Posterior cingulate gyrus (tissue), 11 donors: Measurements from ENCODE around the gene MYO1F.

Source experiments
- DNase-seq, 10 donors: peaks; one replicate each; pipeline versions ENCODE4 v3.0.0 to v3.0.0-alpha.2; 2020 to 2021; ENCODE audit warnings: mixed read lengths in 3 of 10
- intact Hi-C: fragments of 100-400 bp; cut with DNase I; formaldehyde crosslinking; loops from one replicate; pipeline ENCODE4 v1.15.1; 2023

Gene MYO1F

DNA sequence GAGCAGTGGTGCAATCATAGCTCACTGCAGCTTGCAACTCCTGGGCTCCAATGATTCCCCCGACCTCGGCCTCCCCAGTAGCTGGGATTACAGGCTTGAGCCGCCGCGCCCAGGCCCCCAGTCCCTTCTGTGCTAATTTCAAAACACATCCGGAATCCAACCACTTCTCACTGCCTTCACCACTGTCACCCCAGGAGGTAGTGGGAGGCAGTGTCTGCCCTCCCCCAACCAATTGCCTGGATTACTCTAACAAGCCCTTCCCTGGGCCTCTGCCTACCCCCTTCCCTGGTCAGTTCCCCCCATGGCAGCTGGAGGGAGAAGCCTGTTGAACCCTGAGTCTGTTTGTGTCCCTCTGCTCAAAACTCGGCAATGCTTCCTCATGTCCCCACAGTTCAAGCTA, 77.1 kb downstream of the MYO1F start:
- intact Hi-C loops = no loop called here
- DNase-seq = no peak

- DNase-seq = no peak
- intact Hi-C loops = no loop called here
These were observed 78.0 kb downstream of the MYO1F start for GRCh38 chr19:8499048-8499833.

DNA sequence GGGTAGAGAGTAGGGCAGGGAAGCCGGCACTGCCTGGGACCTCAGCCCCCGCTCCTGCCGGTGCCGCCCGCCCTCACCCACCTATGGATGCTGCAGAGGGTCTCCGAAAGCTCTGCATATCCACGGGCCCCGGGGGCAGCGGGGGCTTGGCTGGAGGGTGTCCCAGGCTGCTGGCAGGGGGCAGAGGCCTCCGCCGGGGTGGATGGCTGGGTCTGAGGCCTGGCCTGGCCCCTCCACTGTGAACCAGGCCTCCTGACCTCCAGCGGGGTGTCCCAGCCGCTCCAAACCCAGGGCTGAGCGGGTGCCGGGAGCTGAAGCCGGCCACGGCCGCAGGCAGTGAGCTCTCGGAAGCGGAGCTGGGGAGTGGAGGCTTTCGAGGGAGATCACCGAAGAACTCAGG, 78.9 kb downstream of the MYO1F start:
- intact Hi-C loops = no loop called here
- DNase-seq = no peak

DNA sequence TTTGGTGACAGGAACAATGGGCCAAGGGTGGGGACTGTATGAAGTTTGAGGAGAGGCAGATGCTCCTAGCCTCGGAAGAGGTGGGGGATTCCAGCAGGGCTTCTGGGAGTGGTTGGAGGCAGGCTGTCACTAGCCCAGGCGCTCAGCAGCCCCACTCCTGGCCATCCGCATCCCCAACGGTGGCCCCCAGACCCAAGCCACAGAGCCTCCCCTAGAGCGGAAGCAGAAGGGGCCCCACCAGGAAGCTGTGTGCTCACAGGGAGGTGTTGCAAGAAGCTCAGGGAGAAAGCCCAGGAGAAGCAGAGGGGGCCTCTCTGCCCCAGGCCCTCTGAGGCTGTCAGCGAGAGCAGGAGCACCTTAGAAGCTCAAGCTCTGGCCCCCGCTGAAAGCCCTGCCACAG, 83.1 kb downstream of the MYO1F start:
- no peak for DNase-seq
- intact Hi-C loops = no loop called here

GRCh38 chr19:8491574-8491973, 85.7 kb downstream of the MYO1F start:
- intact Hi-C loops = no loop called here

GRCh38 chr19:8490873-8491272, 86.4 kb downstream of the MYO1F start:
- peak in 2 of 10 donors; percentile 26 to 64 for DNase-seq
- intact Hi-C loops = no loop called here

More at GRCh38 chr19:8491574-8491973, 85.7 kb downstream of the MYO1F start:
- peak in 1 of 10 donors; percentile 28 for DNase-seq

DNA sequence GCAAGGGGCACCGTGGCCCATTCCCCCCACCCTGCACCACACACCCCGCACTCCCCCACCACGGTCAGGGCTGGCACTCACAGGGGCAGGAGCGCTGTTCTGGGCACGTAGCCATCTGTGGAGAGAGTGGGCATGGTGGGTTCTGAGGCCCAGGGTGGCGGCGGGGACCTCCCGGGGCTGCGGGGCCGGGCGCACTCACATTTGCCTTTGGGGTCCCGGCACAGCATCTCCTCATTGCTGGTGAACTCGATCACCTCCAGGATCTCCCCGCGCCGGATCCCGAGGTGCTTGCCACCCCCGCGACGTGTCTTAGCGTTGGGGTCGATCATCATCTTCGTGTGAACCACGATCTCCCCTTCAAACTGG, 86.9 kb downstream of the MYO1F start:
- DNase-seq = peak in 2 of 10 donors; percentile 58 to 75
- intact Hi-C loops = no loop called here

DNA sequence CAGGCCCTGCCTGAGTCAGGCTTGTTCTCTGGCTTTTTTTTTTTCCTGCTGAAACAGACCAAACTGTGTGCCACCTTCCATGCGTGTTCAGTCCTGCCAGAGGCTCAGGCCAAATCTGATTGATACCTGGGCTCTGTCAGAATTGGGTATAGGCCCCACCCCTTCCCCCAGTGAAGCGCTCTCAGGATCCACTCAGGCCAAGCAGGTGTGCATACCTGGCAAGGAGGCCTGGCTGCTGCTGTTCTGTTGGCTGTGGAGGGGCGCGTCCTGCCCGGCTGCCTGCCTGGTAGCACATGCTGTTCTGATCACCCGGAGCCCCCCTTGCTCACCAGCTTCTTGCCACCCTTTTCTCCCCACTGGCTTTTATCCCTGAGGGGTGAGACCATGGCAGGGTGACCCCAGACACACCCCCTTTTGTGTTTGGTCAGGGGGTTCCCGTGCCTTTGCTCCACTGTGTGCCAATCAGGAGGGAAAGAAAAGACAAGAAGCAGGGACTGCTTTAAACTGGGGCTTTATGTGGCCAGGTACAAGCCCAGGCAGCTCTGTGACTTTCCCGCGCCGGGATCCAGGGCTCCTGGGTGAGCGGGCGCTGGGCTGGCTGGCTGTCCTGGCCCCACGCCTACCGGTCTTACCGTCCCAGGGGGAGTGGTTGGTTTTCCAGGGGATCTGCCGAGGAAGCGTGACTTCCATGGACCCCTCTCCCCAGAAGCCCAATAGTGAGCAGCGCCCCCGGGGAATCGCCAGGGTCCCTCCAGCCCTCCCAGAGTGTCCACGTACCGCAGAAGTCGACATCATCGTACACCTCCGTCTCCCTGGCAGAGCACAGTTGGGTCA, 87.5 kb downstream of the MYO1F start:
- intact Hi-C loops = no loop called here
- peak in 4 of 10 donors; percentile 4 to 85 (median 66) for DNase-seq

DNA sequence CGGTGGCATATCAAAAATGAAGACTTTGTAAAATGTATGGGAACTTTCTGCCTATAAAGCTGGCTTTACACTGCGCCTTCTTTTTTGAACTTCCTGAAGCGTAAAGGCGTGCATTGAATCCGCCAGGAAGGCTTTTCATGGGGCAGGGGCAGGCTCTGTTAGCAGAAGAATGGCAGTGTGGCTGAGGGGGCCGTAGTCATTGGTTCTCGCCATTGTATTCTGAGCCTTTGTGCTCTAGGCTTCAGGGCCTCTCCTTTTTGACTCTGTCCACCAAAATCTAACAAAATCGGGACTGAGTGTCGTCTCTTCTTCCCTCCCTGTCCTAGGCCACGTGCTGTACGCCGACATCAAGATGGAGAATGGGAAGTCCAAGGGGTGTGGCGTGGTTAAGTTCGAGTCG, 88.9 kb downstream of the MYO1F start:
- DNase-seq = peak in 1 of 10 donors; percentile 77
- intact Hi-C loops = no loop called here

DNA sequence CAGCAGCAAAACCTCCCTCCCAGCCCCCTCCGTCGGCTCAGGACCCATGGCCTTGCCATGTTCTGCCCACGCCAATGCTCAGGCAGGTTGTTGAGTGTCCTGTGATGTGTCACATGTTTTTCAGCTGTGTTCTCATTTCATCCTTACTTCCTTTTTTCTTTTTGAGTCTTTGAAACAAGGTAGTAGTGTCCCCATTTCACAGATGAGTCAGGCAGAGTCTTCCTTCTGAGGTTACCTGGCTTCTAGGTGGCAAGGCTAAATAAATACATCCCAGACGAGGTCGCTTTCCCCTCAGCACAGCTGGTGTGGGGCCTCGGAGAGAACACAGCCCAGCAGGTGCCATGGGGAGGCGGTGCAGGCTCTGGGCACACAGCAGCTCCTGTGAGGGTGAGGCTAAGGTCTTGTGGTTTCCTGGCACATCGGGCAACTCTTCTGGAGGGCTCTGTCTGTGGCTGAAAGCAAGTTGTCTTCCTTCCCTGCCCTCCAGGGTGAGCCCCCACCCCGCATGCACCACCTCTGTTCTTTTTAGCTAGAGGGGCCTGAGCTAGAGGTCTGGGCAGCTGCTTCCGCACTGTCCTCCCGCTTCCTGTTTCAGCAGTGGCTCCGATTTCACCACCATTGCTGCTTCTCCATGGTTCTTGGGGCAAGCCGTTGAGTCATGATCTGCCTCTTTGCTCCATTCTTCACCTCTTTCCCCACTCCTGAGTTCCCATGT, 89.9 kb downstream of the MYO1F start:
- intact Hi-C loops = no loop called here
- peak in 6 of 10 donors; percentile 12 to 88 (median 54) for DNase-seq

DNA sequence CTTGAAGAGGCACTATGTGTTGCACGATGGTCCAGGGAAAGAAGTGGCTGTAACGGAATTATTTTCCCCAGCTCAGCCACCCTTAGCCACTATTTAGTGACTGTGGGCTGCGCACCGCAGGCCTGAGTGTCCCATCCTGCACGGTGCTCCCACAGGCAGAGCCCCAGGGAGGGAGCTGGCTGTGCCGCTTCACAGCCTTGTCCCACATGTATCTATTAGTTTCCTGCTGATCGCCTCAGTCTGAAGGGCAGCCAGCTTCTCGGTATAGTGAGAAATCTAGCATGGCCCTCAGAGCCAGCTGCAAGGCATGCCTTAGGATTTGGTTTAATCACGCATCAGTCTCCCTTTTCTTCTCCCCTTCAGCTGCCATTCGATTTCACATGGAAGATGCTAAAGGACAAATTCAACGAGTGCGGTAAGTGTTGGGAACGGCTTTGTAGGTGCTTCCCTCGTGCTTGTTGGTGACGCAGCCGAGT, 90.5 kb downstream of the MYO1F start:
- DNase-seq = peak in 3 of 10 donors; percentile 10 to 64 (median 59)
- intact Hi-C loops = no loop called here

GRCh38 chr19:8485561-8486371, 91.5 kb downstream of the MYO1F start:
- intact Hi-C loops = no loop called here
- peak in 3 of 10 donors; percentile 64 to 85 (median 73) for DNase-seq

DNA sequence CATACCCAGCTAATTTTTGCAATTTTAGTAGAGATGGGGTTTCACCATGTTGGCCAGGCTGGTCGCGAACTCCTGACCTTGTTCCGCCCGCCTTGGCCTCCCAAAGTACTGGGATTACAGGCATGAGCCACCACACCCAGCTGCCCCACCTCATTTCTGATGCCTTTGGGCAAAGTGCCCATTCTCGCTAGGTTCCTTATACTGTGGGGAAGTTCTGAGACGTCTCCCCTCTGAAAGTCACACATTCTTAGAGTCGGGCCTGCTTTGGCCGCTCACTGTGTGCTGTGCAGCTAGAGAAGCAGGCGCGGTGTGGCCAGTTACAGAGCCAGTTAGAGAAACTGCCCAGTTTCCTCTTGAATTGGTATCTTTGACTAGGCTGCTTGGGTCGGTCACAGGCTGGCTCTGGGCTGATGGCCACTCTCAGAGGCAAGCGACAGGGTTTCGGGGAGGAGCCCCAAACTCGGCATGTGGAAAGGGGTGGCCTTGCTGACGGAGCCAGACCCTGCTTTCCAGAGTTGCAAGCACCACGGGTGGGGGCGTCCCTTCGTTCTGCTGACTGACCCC, 92.8 kb downstream of the MYO1F start:
- intact Hi-C loops = no loop called here
- DNase-seq = peak in 3 of 10 donors; percentile 18 to 80 (median 59)

GRCh38 chr19:8483165-8483564, 94.1 kb downstream of the MYO1F start:
- intact Hi-C loops = no loop called here
- DNase-seq = no peak

- intact Hi-C loops = no loop called here
- DNase-seq = peak in 1 of 10 donors; percentile 50
These were observed 94.5 kb downstream of the MYO1F start for GRCh38 chr19:8482696-8483095.

GRCh38 chr19:8481616-8482015, 95.6 kb downstream of the MYO1F start:
- intact Hi-C loops = no loop called here
- peak in 1 of 10 donors; percentile 67 for DNase-seq

- intact Hi-C loops = no loop called here
- DNase-seq = peak in 1 of 10 donors; percentile 71
These were observed 96.0 kb downstream of the MYO1F start for GRCh38 chr19:8481201-8481600.

GRCh38 chr19:8478598-8478997, 98.6 kb downstream of the MYO1F start:
- intact Hi-C loops = no loop called here
- peak in 1 of 10 donors; percentile 29 for DNase-seq

- intact Hi-C loops = no loop called here
These were observed 99.4 kb downstream of the MYO1F start for GRCh38 chr19:8477889-8478288.

DNA sequence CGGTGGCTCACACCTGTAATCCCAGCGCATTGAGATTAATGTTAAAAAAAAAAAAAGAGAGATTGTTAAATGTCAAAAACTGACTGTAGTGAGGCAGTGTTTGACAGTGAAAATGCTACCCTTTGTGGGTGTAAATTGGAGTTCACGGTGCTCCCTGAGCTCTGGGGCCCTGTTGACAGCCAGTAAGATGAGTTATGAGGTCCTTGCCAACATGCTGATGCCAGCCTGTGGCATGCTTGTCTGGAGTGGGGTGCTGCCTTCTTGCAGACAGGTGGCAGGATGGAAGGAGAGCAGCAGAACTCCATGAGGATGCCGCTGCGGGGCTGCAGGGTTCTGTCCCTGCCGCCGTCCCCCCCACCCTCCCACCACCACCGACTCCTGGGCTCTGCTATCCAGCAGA, 100.7 kb downstream of the MYO1F start:
- intact Hi-C loops = no loop called here
- no peak for DNase-seq

More at GRCh38 chr19:8477889-8478288, 99.4 kb downstream of the MYO1F start:
- no peak for DNase-seq
